ENCODE measurements around the gene LCN10.
"Not testable (repeated sequence)": the region's sequence is repeated elsewhere in the genome, so short reads cannot be mapped to it uniquely, and the experiment has no call there.

GRCh38 chr9:136755302-136756133 is 12.8 kb upstream of the LCN10 start:
- not testable (repeated sequence) for TF ChIP-seq EZH2, CTCF, EZH2phosphoT487 (IDR thresholded peaks at IDR 0.05)
